ENCODE measurements around the gene DESI2. TPM values are rescaled to one million over a fixed set of nuclear protein-coding genes. Genes with fewer than 3 reads are reported as not detected.

The DESI2 gene
- total and polyA plus RNA-seq, 8 donors = 4.9 to 13.2 (median 7.0) TPM

DNA sequence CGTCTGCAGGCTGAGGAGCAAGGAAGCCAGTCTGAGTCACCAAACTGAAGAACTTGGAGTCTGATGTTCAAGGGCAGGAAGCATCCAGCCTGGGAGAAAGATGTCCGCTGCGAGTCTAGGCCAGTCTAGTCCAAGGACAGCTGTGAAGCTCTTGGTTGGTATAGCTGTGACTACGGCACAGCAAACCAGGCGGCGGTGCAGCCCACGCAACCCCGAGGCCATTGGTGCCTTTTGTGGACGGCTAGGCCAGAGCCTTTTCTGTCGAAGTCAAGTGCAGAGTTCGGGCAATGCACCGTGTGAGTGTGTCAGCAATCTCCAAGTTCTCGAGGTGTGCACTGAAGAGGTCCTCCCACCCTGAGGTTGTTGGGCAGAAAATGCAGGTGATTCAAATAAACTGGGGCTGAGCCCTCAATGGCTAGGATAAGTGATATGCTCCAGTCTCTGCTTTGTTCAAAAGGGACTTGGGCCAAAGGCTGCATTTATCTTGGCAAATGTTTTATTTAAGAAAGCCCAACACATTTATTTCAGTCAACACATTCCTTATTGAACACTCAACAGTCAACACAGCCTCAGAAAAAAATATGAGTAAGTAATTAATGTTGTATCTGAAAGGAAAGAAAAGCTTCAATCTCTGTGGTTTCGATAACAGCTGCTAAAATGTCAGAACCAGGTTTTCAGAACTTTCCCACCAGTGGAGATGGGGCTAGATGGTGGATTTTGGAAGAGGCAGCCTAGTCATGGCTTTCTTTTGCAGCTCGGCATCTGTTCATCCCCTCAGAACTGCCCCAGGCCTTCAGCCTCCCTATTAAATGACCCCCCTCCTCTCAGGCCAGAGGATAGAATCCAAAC, 104.4 kb downstream of the DESI2 start:
- Histone ChIP-seq H3K27me3 (no peaks in the 10 kb centered on the region), H3K36me3 (no peaks in the 10 kb centered on the region), H3K4me1 (peaks cover 0 to 14% (median 0%) of the 10 kb centered on the region in 3 donors), H3K9me3 (no peaks in the 10 kb centered on the region), H3K4me3 (no peak overlapping the region), H3K27ac (no peak overlapping the region)
- intact Hi-C loops (cut with DNase I) = no loop called here
- ATAC-seq = peak; percentile 40 to 85 (median 68)
- TF ChIP-seq, protein P1, sequence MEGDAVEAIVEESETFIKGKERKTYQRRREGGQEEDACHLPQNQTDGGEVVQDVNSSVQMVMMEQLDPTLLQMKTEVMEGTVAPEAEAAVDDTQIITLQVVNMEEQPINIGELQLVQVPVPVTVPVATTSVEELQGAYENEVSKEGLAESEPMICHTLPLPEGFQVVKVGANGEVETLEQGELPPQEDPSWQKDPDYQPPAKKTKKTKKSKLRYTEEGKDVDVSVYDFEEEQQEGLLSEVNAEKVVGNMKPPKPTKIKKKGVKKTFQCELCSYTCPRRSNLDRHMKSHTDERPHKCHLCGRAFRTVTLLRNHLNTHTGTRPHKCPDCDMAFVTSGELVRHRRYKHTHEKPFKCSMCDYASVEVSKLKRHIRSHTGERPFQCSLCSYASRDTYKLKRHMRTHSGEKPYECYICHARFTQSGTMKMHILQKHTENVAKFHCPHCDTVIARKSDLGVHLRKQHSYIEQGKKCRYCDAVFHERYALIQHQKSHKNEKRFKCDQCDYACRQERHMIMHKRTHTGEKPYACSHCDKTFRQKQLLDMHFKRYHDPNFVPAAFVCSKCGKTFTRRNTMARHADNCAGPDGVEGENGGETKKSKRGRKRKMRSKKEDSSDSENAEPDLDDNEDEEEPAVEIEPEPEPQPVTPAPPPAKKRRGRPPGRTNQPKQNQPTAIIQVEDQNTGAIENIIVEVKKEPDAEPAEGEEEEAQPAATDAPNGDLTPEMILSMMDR (IDR thresholded peaks at IDR 0.05) = no peak
- FAIRE-seq = no peak
- 76 to 80% methylated on average over 15 of the region's 15 CpGs for WGBS, 2 donors
- no peak for DNase-seq

Other genes with a start within 250 kb of the DESI2 start
- gene ADSS2, start 201.2 kb upstream of the DESI2 start, total RNA-seq = 10 to 100 TPM; 10.7 to 21.9 (median 14.5) TPM
- 10 to 100 TPM in 1 of 2 donors, 1 to 10 TPM in 1; 8.6 to 15.0 TPM for gene ADSS2, start 201.2 kb upstream of the DESI2 start, polyA plus RNA-seq
- 1 to 10 TPM in 1 of 6 donors, under 1 TPM in 5; 0.19 to 1.2 (median 0.60) TPM for gene CATSPERE, start 191.9 kb upstream of the DESI2 start, total RNA-seq
- under 1 TPM; 0.46 to 0.68 TPM for gene CATSPERE, start 191.9 kb upstream of the DESI2 start, polyA plus RNA-seq
- 10 to 100 TPM; 10.7 to 21.8 (median 14.8) TPM for gene COX20, start 182.5 kb downstream of the DESI2 start, total RNA-seq
- gene COX20, start 182.5 kb downstream of the DESI2 start, polyA plus RNA-seq = 10 to 100 TPM; 41.1 to 44.5 TPM
- 100 to 1,000 TPM in 4 of 6 donors, 10 to 100 TPM in 2; 87.9 to 157 (median 115) TPM for gene HNRNPU, start 211.4 kb downstream of the DESI2 start, total RNA-seq
- 100 to 1,000 TPM in 1 of 2 donors, 10 to 100 TPM in 1; 59.1 to 111 TPM for gene HNRNPU, start 211.4 kb downstream of the DESI2 start, polyA plus RNA-seq

Data from pancreas (tissue), 10 donors.